OCI-M2 (cell line): ENCODE data around the gene ZNF362.

ENCODE experiments used
- DNase-seq: peaks from one replicate; lab custom pipeline; 2025; ENCODE audit not compliant: unreplicated experiment; lab: John Stamatoyannopoulos, UW

Gene ZNF362

DNA sequence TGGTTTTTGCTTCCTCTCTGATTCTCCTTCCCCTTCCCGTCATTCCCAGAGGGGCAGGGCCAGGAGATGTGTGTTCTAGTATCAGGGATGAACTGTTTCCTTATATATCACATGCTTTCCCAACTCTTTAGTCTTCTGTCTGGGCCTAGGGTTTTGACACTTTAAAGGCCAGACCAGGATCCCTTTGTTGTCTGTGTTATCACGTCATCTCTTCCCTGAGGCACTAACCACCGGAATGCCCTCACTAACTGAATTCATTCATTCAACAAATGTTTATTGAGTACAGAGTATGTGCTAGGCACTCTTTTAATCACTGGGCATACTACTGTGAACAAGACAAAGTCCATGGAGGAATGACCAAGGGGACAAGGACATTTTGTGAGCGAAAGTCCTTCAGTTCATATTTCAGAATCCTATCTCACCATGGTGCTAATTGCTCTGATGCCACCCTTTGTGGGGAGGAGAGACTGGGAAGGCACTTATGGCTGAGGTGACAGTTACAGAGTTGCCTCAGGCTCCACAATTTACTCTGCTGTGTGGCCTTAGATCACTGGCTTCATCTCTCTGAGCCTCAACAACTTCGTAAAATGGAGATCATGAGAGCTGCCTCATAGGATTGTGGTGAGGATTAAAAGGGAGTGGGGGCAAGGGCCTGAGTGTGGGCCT, 12.0 kb upstream of the ZNF362 start:
- no peak for DNase-seq

DNA sequence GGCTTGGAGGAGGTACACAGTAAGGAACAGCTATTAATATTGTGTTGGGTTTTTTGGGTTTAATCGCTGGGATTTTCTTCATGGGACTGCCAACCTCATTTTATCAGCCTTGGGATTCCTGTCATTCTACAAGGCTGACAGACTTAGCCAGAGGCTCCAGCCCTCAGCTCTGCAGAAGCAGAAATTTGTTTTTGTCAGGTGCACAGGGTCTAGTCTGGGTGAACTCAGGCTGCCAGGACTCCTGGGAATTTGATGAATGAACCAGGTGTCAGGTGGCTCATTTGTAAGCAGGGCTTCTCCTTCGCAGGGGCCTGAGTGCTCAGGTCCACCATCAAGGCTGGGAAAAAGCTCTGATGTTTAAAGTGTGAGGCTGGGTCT, 11.5 kb upstream of the ZNF362 start:
- no peak for DNase-seq

DNA sequence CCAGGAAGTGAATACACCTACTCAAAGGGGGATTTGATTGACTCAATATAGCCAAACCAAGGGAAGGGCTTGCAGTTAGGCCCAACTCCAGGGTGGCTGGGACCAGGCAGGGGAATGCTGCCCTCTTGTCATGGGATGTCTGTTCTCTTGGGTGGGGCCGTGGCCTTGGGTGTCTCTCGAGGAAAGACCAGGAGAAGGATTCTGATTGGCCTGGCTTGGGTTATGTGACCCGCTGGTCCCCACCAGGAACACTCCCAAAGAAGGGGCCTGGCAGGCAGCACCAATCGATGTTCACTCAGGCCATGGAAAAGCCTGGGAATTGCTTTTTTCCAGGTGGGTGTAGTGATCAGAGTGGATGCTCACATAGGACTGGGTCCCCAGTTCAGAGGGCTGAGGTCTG, 10.1 kb upstream of the ZNF362 start:
- DNase-seq = no peak

DNA sequence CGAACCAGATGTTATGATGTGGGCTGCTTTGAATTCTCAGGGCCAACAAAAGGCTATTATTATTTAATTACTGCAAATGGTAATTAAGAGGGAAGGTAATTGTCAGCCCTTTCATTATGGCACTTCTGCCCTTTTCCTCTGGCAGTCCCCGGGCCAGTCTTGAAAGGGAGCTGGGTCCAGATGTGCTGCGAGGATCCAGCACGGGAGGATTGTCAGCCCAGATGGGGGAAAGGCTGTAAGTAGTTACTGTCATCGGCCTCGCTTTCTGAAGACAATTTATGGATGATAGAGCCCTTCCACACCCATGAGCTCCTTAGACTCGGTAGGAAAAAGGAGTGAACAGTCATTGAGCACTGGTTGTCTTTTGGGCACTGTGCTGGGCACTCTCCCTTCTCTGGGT, 8.7 kb upstream of the ZNF362 start:
- DNase-seq = no peak

DNA sequence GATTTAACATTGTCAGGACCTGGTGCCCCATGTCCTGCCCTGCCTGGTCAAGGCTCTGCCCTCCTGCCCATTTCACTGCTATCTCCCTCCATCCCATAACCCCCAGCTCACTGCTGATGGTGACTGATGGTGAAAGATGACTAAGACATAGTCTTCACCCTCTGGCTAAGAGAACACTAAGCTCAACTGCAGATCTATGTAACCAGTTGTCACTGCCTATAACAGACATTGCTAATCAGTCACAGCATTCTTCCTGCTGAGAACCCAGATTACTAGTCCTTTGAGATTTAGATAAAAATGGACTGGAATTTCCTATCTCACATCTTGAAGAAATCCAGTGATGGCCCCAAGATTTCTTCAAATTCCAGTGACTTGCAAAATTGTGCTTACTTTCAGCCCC, 8.0 kb upstream of the ZNF362 start:
- DNase-seq = no peak

DNA sequence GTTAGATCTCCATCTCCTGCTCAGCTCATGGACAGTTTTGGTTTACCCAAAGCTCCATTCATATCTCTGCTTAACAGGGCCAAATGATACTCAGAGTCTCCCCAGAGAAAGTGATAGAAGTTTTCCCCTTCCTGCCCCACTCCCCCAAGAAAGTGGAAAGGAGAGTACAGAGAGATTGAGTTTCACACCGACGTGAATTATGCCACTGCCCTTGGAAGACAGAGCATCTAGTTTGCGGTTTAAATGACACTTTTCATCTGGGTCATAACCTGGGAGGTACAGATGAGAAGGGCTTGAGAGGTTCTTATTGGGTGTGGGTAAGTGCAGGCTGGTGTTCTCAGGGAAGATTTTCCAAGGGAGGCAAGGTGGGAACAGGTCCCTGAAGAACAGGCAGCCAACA, 6.9 kb upstream of the ZNF362 start:
- DNase-seq = no peak

DNA sequence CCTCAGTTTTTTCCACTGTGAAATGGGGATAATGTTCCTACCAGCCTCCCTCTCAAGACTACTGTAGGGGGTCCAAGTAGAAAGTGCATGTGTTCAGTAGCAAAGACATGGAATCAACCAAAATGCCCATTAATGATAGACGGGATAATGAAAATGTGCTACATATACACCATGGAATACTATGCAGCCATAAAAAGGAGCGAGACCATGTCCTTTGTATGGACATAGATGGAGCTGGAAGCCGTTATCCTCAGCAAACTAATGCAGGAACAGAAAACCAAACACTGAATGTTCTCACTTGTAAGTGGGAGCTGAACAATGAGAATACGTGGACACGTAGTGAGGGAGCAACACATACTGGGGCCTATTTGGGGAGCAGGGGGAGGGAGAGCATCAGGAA, 6.1 kb upstream of the ZNF362 start:
- DNase-seq = no peak

DNA sequence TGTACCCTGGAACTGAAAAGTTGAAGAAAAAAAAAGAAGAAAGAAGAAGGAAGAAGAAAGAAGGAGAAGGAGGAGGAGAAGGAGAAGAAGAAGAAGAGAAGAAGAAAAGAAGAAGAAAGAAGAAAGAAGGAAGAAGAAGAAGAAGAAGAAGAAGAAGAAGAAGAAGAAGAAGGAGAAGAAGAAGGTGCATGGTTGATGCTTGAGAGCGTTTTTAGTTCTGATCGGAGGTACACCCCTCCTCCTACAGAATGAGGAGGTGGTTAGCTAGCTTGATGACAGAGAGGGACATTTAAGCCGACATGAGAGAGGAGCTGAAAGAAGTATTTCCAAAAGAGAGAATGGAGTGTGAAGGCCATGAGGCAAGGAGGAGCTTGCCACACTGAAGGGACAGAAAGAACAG, 5.6 kb upstream of the ZNF362 start:
- no peak for DNase-seq

DNA sequence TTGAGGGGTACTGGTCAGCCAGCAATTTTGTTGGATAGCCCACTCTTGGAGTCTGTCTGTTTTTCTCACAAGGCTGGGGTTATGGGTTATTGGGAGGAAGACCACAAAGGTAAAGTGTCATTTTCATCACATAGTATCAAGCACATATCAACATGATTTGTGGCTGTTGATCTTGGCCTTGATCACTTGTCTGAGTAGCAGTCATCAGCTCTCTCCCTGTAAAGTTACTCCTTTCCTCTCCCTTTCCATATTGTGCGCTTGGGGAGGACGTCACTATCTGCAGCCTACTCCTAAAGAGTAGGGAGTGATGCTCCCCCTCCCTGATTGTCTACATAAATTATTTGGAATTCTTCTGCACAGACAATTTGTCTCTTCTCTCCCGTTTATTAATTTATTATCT, 1.8 kb upstream of the ZNF362 start:
- no peak for DNase-seq

DNA sequence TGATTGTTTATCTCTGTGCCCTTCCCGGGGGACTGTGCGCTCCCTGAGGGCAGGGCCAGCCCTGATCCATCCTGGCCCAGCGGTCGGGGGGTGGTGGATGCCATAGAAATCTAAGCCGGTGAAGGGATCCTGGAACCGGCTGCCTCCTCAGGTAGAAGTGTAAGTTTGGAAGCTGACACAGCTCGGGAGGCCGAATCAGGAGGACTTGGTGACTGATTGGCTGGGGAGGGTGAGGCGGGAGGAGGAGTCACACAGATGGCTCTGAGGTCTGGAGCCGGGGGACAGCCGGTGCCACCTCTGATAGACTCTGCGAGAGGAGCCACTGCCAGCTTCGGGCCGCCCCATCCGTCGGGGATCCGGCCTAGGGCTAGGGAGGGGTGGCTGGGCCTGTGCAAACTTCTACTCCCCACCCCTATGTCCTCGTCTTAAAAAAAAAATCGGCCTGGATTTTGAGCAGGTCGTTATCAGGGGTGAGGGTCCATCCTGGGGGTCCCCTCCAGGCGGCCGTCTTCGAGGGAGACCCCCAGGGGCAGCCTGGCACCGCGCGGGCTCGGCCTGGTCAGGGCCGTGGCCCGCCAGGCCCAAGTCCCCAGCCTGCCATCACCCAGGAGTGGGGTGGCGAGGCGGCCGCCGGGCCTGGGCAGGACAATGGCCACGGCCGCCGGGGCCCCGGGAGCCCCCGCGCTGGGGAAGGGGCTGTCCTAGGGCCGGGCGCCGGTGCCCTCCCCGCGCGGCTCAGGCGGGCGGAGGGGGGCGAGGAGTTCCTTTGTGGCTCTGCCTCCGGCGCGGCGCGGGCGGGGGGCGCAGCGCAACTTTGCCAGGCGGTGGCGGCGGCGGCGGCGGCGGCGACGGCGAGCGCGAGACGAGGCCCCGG, 708 bp upstream of the ZNF362 start:
- no peak for DNase-seq

DNA sequence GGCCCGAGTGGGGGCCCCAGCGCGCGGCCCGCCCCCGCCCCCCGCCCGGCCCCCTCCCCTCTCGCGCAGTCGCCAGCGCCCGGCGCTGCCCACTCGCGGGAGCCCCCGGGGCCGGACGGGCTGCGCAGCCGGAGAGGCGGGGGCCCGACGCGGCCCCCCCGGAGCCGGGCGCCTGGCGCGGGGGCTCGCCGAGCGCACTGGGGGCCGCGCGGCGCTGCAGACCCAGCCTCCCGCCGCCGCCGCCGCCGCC, 146 bp upstream of the ZNF362 start:
- no peak for DNase-seq

DNA sequence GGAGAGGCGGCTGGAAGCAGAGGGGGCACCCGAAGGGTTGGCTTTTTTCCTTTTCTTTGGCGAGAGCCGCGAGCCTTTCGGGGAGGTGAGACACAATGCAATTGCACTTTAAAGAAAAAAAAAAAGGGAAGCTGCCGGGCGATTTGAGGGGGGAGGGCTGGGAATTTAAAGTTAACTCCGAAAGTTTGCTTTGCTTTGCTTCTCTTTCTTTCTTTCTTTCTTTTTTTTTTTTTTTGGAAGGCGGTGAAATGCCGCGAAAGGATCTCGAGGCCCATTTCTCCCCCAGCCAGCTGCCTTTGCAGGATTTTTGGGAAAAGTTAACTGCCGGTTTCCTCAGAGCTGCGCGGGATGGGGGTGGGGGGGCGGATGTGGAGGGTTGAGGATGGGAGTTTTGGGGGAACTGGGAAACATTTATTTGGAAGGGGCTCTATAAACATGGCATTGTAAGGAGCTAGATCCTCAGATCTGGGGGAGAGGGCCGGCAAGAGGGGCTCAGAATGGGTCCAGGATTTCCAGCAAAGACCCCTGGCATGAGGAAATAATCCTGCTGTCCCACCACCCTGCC, 997 bp downstream of the ZNF362 start:
- no peak for DNase-seq

DNA sequence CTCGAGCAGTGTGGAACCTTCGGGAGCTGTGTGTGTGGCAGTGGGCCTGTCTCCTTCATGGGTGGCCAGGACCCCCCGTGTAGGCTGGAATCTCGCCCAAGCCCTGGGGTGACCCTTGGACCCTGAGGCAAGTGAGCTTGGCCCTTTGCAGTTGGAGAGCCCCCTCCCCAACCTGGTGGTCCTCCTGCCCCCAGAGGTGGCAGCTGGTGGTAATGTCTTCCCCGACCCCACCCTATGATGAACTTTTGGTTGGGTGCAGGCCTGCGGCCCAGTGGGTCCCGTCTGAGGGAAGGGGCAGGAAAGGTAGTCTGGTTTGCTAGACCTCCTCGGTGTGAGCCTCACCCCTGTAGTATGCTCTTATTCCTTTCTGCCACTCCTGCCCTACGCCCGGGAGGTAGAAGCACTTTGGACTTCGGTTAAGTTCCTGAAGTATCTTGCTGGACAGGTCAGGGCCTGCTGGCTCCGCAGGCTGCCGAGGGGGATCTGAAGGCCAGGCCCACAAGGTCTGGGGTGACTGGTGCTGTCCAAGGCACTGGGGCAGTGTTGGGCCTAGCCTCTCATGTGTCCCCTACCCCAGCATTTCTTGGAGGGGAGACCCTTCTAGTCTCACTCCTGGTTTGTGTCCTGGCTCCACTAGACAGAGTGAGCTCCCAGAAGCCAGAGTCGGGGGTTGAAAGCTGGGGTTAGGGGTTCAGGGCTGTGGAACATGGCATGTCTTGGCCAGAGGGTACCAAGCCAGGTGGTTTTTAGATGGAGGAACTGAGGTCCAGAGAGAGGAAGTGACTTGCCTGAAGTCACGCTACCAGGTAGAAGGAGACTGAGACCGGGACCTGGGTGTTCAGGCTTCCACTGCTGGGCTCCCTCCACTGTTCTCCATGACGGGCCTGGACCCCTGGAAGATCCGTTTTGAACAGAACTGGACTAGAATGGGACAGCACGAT, 1.8 kb downstream of the ZNF362 start:
- DNase-seq = no peak

DNA sequence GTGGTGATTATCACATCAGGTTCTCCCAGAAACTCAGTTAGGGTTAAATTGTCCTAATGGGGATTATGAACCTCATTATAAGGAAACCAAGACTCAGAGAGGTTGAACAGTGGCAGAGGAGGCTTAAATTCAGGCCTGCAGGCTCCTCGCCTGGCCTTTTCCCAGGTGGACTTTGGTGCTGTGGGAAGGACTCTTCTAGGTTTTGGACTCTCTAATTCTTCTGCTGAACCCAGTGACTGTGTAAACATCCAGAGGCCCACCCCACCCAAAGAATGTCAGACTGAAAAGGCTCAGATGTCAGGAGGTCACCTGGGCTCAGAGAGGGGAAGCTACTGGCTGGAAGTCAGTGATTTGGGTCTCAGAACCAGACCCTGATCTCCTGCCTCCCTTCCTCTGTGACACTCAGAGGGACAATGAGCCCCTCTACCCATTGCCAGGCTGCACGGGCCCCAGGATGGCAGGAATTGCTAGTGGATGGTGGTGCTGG, 2.5 kb downstream of the ZNF362 start:
- no peak for DNase-seq

DNA sequence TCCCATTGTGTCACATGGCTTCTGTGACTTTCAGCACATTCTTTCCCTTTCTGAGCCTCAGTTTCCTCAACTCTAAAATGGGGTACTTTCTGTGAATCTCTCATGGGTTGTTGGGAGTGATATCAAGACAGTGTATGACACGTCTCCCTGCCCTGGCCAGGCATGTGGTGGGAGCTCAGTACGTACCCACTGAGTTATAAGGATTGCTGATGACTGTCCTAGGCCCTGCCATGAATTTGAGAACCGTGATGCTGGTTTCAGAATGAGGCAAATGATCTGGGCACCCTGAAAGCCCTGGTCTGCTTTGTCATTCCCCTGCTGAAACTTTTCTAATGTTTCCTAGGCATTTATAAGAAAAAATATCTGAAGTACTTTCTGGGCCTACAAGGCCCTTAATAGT, 3.6 kb downstream of the ZNF362 start:
- no peak for DNase-seq

DNA sequence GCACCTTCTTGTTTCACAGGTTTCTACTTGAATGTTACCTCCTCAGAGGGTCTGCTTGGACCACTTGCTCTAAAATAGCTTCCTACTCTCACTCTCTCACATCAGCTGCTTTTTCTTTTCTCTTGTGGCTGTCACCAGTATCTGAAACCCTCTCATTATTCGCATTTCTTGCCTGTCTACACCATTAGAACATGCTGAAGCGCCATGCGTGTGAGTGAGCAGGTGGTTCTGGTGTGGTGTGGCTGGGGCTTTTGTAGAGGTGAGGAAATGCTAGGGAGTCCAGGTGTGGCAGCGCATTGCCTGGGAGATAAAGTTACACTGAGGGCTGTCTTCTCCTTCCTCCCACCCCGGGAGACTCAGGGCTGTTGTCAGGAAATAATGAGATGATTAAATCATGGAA, 4.1 kb downstream of the ZNF362 start:
- no peak for DNase-seq

DNA sequence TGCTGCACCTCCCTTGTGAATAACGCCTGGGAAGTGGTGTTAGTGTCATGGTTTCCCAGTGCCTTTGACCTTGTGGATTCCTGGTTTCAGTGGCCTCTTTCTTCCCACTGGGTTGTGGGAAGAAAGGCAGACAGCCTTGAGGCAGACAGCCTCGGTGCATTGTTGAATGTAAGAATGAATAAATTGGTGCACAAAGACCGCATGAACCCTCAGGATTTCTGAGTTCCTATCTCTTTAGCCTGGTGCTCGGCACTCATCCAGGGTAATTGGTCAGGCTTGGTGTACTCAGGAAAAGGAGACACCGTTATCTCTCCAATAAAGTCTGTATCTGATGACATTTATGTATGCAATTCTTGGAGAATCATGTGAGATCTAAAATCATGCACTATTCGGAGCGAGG, 5.1 kb downstream of the ZNF362 start:
- no peak for DNase-seq

DNA sequence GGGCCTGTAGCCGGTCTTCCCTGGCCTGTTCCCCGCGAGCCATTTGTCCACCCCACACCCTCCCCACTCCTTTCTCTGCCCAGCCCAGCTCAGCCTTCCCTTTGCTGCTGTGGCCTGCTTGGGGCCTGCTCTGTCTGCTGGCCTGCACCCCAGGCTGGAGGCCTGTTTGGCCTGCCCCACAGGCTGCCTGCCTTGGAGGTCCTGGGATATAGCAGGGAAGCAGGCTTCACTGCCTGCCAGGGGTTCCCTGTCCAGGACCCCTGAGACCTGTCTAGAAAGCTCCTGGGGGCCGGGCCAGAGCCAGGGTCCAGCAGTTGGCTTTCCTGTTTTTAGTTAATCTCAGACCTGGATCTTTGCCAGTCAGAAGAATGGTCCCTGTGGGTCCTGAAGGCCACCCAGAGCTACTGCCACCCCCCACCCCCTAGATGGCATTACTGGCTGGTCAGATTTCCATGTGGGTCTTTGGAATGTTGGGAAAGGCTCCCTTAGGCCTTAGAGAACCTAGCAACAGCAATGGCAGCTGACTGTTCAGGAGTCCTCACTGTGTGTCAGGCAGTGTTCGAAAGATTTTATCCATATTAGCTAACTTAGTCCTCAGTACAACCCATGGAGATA, 7.7 kb downstream of the ZNF362 start:
- DNase-seq = no peak

DNA sequence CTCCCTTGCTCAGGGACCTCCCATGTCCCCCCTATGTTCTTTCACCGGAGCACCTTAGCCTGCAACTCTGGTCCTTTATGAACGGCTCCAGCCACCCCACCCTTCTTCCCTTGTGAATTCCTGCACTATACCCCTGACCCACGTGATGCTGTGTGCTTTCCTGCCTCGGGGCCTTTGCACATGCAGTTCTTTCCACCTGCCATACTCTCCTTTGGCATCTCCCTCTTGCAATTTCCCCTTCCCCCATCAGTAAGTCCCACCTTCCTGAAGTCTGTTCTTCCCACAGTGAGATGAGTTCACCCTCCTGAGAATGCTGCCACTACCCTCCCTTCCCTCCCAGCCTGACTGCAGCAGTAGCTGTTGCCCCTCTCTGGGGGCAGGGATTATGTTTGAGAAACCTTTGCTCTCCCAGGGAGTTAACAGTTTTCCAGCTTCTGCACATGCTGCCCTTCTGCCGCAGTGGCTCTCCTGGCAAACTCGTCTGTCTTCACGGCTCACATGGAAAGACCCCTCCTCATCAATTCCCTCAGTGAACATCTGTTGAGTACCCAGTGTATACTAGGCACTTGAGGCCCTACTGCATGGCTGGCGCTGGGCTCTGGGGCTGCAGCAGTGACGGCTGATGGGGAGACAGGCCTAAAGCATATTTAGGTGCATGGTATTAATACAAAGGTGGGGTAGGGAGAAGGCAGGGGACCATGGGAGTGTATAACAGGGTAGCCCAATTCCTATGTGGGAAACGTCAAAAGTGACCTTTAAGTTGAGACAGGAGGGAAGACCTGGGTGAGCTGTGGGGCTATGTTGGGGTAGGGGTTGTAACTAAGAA, 9.7 kb downstream of the ZNF362 start:
- no peak for DNase-seq

DNA sequence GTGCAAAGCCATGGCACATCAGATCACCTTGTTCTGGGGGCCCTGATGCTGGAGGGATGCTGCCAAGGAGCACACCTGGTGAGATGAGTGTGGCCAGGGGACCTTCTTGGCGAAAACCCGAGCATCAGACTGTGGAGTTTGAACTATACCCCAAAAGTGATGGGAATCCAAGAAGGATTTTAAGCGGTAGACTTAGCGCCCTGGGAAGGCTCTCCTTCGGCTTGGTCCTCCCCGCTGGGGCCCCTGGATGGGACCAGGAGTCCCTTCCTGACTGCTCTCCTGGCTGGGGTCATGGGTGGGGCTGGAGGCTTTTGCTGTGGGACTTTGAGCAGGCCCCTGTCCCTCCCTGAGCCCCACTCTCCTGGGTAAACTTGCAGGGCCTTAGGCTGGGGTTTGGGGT, 10.5 kb downstream of the ZNF362 start:
- no peak for DNase-seq
